ENCODE measurements around the gene PRH1. TPM values are rescaled to one million over a fixed set of nuclear protein-coding genes. Genes with fewer than 3 reads are reported as not detected.
A peak's percentile ranks its signal among the peaks of the same experiment; 100 is the strongest.

Gene PRH1
- total and polyA plus RNA-seq, 4 donors = 1.3 to 29.6 (median 16.1) TPM

- no peak for DNase-seq (ENCODE audit: low spot score)
- no peak for TF ChIP-seq HNF4A (conservative IDR thresholded peaks at IDR 0.05)
- TF ChIP-seq RXRA (IDR thresholded peaks at IDR 0.05) = no peak
- no peak for TF ChIP-seq JUND (IDR thresholded peaks at IDR 0.05)
- TF ChIP-seq, protein P1, sequence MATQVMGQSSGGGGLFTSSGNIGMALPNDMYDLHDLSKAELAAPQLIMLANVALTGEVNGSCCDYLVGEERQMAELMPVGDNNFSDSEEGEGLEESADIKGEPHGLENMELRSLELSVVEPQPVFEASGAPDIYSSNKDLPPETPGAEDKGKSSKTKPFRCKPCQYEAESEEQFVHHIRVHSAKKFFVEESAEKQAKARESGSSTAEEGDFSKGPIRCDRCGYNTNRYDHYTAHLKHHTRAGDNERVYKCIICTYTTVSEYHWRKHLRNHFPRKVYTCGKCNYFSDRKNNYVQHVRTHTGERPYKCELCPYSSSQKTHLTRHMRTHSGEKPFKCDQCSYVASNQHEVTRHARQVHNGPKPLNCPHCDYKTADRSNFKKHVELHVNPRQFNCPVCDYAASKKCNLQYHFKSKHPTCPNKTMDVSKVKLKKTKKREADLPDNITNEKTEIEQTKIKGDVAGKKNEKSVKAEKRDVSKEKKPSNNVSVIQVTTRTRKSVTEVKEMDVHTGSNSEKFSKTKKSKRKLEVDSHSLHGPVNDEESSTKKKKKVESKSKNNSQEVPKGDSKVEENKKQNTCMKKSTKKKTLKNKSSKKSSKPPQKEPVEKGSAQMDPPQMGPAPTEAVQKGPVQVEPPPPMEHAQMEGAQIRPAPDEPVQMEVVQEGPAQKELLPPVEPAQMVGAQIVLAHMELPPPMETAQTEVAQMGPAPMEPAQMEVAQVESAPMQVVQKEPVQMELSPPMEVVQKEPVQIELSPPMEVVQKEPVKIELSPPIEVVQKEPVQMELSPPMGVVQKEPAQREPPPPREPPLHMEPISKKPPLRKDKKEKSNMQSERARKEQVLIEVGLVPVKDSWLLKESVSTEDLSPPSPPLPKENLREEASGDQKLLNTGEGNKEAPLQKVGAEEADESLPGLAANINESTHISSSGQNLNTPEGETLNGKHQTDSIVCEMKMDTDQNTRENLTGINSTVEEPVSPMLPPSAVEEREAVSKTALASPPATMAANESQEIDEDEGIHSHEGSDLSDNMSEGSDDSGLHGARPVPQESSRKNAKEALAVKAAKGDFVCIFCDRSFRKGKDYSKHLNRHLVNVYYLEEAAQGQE (IDR thresholded peaks at IDR 0.05) = no peak
- TF ChIP-seq, protein P2, sequence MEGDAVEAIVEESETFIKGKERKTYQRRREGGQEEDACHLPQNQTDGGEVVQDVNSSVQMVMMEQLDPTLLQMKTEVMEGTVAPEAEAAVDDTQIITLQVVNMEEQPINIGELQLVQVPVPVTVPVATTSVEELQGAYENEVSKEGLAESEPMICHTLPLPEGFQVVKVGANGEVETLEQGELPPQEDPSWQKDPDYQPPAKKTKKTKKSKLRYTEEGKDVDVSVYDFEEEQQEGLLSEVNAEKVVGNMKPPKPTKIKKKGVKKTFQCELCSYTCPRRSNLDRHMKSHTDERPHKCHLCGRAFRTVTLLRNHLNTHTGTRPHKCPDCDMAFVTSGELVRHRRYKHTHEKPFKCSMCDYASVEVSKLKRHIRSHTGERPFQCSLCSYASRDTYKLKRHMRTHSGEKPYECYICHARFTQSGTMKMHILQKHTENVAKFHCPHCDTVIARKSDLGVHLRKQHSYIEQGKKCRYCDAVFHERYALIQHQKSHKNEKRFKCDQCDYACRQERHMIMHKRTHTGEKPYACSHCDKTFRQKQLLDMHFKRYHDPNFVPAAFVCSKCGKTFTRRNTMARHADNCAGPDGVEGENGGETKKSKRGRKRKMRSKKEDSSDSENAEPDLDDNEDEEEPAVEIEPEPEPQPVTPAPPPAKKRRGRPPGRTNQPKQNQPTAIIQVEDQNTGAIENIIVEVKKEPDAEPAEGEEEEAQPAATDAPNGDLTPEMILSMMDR (IDR thresholded peaks at IDR 0.05; ENCODE audit: low read depth, low read length, missing input control) = no peak
- TF ChIP-seq, protein P3, sequence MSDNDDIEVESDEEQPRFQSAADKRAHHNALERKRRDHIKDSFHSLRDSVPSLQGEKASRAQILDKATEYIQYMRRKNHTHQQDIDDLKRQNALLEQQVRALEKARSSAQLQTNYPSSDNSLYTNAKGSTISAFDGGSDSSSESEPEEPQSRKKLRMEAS (IDR thresholded peaks at IDR 0.05) = no peak
- TF ChIP-seq FOXA1 (IDR thresholded peaks at IDR 0.05) = no peak
- TF ChIP-seq YY1 (IDR thresholded peaks at IDR 0.05) = no peak
Measured at GRCh38 chr12:10889226-10889625, 5.2 kb upstream of the PRH1 start.

GRCh38 chr12:10873378-10873777 is 10.7 kb downstream of the PRH1 start:
- Histone ChIP-seq H3K27ac (ENCODE audit: low read depth in 1 of 2, low read length in 2 of 2) (no peak overlapping the region), H3K9me3 (ENCODE audit: control insufficient read depth in 4 of 4, low read length in 3 of 4) (no peaks in the 10 kb centered on the region), H3K27me3 (ENCODE audit: control insufficient read depth in 4 of 4, insufficient read depth in 4 of 4, low read length in 3 of 4) (no peaks in the 10 kb centered on the region), H3K36me3 (ENCODE audit: control insufficient read depth in 4 of 4, insufficient read depth in 3 of 4, low read depth in 1 of 4, low read length in 3 of 4) (peaks cover 0 to 4% (median 0%) of the 10 kb centered on the region in 4 donors), H3K4me3 (ENCODE audit: low read depth in 1 of 3, low read length in 3 of 3) (no peak overlapping the region), H3K9ac (ENCODE audit: low read depth in 1 of 2, low read length in 2 of 2) (no peak overlapping the region), H3K4me1 (ENCODE audit: control insufficient read depth in 4 of 4, insufficient read depth in 4 of 4, low read length in 3 of 4) (no peaks in the 10 kb centered on the region)
- no peak for DNase-seq (ENCODE audit: low spot score)
- WGBS = 68% methylated on average over 2 of the region's 2 CpGs
- TF ChIP-seq RXRA (IDR thresholded peaks at IDR 0.05) = no peak

More at GRCh38 chr12:10889226-10889625, 5.2 kb upstream of the PRH1 start:
- H3K9me3 ChIP-seq (ENCODE audit: control insufficient read depth in 4 of 4, low read length in 3 of 4) = no peaks in the 10 kb centered on the region
- H3K27me3 ChIP-seq (ENCODE audit: control insufficient read depth in 4 of 4, insufficient read depth in 4 of 4, low read length in 3 of 4) = no peaks in the 10 kb centered on the region
- H3K4me3 ChIP-seq (ENCODE audit: low read depth in 1 of 3, low read length in 3 of 3) = no peak overlapping the region
- H3K9ac ChIP-seq (ENCODE audit: low read depth in 1 of 2, low read length in 2 of 2) = no peak overlapping the region
- no peaks in the 10 kb centered on the region for H3K36me3 ChIP-seq (ENCODE audit: control insufficient read depth in 4 of 4, insufficient read depth in 3 of 4, low read depth in 1 of 4, low read length in 3 of 4)
- H3K4me1 ChIP-seq (ENCODE audit: control insufficient read depth in 4 of 4, insufficient read depth in 4 of 4, low read length in 3 of 4) = peaks cover 2 to 20% (median 12%) of the 10 kb centered on the region in 4 donors
- H3K27ac ChIP-seq (ENCODE audit: low read depth in 1 of 2, low read length in 2 of 2) = no peak overlapping the region

DNA sequence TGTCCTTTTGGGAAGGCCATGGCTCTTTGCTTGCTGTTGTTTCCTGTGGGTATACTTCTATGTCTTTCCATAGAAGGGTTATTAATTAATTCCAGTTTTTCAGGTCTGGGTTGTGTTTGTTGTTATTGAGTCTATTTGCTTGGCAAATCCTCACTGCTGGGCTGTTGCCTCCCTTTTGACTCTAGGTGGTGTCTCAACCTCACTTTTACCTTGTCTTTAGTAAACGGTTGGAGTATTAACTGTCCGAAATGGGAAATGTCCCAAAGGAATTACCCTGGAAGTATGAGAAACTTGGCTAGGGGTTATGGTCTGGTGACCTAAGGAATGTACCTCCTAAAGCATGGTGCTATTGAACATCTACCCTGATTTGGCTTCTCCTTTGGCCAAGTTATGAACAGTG is 16.7 kb downstream of the PRH1 start:
- Histone ChIP-seq H3K27me3 (ENCODE audit: control insufficient read depth in 4 of 4, insufficient read depth in 4 of 4, low read length in 3 of 4) (no peaks in the 10 kb centered on the region), H3K4me1 (ENCODE audit: control insufficient read depth in 4 of 4, insufficient read depth in 4 of 4, low read length in 3 of 4) (peaks cover 0 to 3% (median 2%) of the 10 kb centered on the region in 4 donors), H3K9ac (ENCODE audit: low read depth in 1 of 2, low read length in 2 of 2) (no peak overlapping the region), H3K4me3 (ENCODE audit: low read depth in 1 of 3, low read length in 3 of 3) (no peak overlapping the region), H3K9me3 (ENCODE audit: control insufficient read depth in 4 of 4, low read length in 3 of 4) (no peaks in the 10 kb centered on the region), H3K36me3 (ENCODE audit: control insufficient read depth in 4 of 4, insufficient read depth in 3 of 4, low read depth in 1 of 4, low read length in 3 of 4) (no peaks in the 10 kb centered on the region), H3K27ac (ENCODE audit: low read depth in 1 of 2, low read length in 2 of 2) (no peak overlapping the region)
- WGBS = 29% methylated on average over 2 of the region's 2 CpGs
- TF ChIP-seq, protein P2 (IDR thresholded peaks at IDR 0.05; ENCODE audit: low read depth, low read length, missing input control) = peak; percentile 51
- TF ChIP-seq ZBTB33 (IDR thresholded peaks at IDR 0.05) = no peak
- TF ChIP-seq RAD21 (IDR thresholded peaks at IDR 0.05) = peak; percentile 84 to 89
- DNase-seq (ENCODE audit: low spot score) = no peak

All from liver (tissue), 9 donors.